GM23248 (cell line): ENCODE measurements around the gene ASB5. TPM values are rescaled to one million over a fixed set of nuclear protein-coding genes. Genes with fewer than 3 reads are reported as not detected.

Experiments used
- DNase-seq: peaks from one replicate; pipeline ENCODE4 v3.0.0-alpha.2; 2015
- H2AFZ ChIP-seq: fragments of 200-600 bp; sonication (generic); 2 replicates; pipeline ENCODE4 v1.6.1; 2016; ENCODE audit warnings: antibody characterized with exemption
- H3F3A ChIP-seq: fragments of 200-600 bp; sonication (generic); 2 replicates; pipeline ENCODE4 v1.6.1; 2016; ENCODE audit warnings: mild to moderate bottlenecking, antibody characterized with exemption, mixed run types; ENCODE audit not compliant: insufficient read depth
- H3K27ac ChIP-seq: fragments of 200-600 bp; sonication (generic); 2 replicates; pipeline ENCODE4 v1.5.1; 2016; ENCODE audit warnings: mild to moderate bottlenecking
- H3K27me3 ChIP-seq: fragments of 200-600 bp; sonication (generic); replicated peaks from 2 replicates; pipeline ENCODE4 v1.6.1; 2016; ENCODE audit warnings: mild to moderate bottlenecking; ENCODE audit not compliant: insufficient read depth
- H3K36me3 ChIP-seq: fragments of 200-600 bp; sonication (generic); 2 replicates; pipeline ENCODE4 v1.6.1; 2016; ENCODE audit warnings: low read depth, mild to moderate bottlenecking
- H3K4me1 ChIP-seq: fragments of 200-600 bp; sonication (generic); 2 replicates; pipeline ENCODE4 v1.6.1; 2016; ENCODE audit warnings: mild to moderate bottlenecking; ENCODE audit not compliant: insufficient read depth
- H3K4me2 ChIP-seq: fragments of 200-600 bp; sonication (generic); one replicate; pipeline ENCODE4 v1.6.1; 2016; ENCODE audit warnings: mild to moderate bottlenecking; ENCODE audit not compliant: unreplicated experiment
- H3K4me3 ChIP-seq: fragments of 200-600 bp; sonication (generic); 2 replicates; pipeline ENCODE4 v1.5.1; 2016; ENCODE audit warnings: mild to moderate bottlenecking
- H3K79me2 ChIP-seq: fragments of 200-600 bp; sonication (generic); 2 replicates; pipeline ENCODE4 v1.6.1; 2016; ENCODE audit warnings: mild to moderate bottlenecking; ENCODE audit not compliant: insufficient read depth
- H3K9ac ChIP-seq: fragments of 200-600 bp; sonication (generic); 2 replicates; pipeline ENCODE4 v1.6.1; 2016; ENCODE audit warnings: mild to moderate bottlenecking
- H3K9me2 ChIP-seq: fragments of 200-600 bp; sonication (generic); 2 replicates; pipeline ENCODE4 v1.6.1; 2016; ENCODE audit warnings: mixed run types, mild to moderate bottlenecking, moderate library complexity; ENCODE audit not compliant: insufficient read depth
- H3K9me3 ChIP-seq: fragments of 200-600 bp; sonication (generic); one replicate; pipeline ENCODE4 v1.6.1; 2017; ENCODE audit warnings: low read depth
- H4K20me1 ChIP-seq: fragments of 200-600 bp; sonication (generic); 2 replicates; pipeline ENCODE4 v1.6.0; 2016; ENCODE audit not compliant: insufficient read depth
- EZH2 ChIP-seq: fragments of 200-600 bp; sonication (generic); IDR thresholded peaks from 2 replicates; pipeline ENCODE4 v1.6.1; 2018; ENCODE audit warnings: antibody characterized with exemption, mild to moderate bottlenecking; ENCODE audit not compliant: insufficient read depth, poor library complexity, severe bottlenecking
- EZH2phosphoT487 ChIP-seq: fragments of 200-600 bp; sonication (generic); IDR thresholded peaks from 2 replicates; pipeline ENCODE4 v1.6.1; 2018; ENCODE audit warnings: antibody characterized with exemption, moderate library complexity, mild to moderate bottlenecking, low read depth; ENCODE audit not compliant: insufficient read depth
- WGBS, 2 experiments: methylation state at CpG; one replicate each; pipeline ENCODE4 v1.1.6; 2015 to 2017; ENCODE audit warnings: low lambda C conversion rate in 2 of 2, low coverage in 1 of 2; ENCODE audit errors: missing lambda C conversion rate in 2 of 2; 5-methylcytosine and 5-hydroxymethylcytosine counted together
- in situ Hi-C: fragments of 300-500 bp; cut with MboI; formaldehyde crosslinking; loops from 2 replicates; pipeline ENCODE4 v1.15.0; 2020
- polyA plus RNA-seq: library from polyadenylated mRNA; unstranded; fragments of >200 nt; fragmentation: Nextera tagmentation; extraction: Ambion mirVana; gene quantifications from 2 replicates; pipeline ENCODE4 v1.2.1, GENCODE V29; 2016
- total RNA-seq: library from RNA; depleted of rRNA; stranded (reverse); fragments of >200 nt; shearing (Covaris generic); gene quantifications from 2 replicates; pipeline ENCODE4 v1.2.3, GENCODE V29; 2014

The ASB5 gene
- total and polyA plus RNA-seq, 2 experiments from 2014 or later, result not detected

DNA sequence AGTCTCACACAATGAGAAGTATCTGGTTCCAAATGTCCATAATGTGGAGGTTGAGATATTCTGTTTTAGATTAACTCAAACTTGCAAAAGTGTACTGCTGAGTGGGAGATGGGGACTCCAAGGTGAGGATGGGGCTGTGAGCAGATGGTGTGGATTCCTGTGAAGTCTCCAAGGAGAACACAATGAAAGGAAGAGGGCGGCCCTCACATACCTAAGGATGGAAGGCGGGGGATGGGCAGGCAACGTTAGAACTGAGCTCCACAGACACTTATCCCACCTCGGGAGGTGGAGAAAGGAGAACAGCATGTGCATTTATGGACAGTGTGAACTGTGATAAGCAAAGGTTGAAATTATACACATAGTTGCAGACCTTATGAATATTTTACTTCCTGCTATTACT lies 63.7 kb downstream of the ASB5 start:
- Histone ChIP-seq H4K20me1 (no peaks in the 10 kb centered on the region), H3F3A (no peaks in the 10 kb centered on the region), H3K27ac (no peak overlapping the region), H2AFZ (no peak overlapping the region), H3K4me3 (no peak overlapping the region), H3K9me3 (no peaks in the 10 kb centered on the region), H3K9ac (no peak overlapping the region), H3K4me2 (no peak overlapping the region), H3K79me2 (no peaks in the 10 kb centered on the region), H3K27me3 (no peaks in the 10 kb centered on the region), H3K4me1 (no peaks in the 10 kb centered on the region), H3K9me2 (no peaks in the 10 kb centered on the region), H3K36me3 (no peaks in the 10 kb centered on the region)
- in situ Hi-C loops, result no loop called here
- WGBS, 2 experiments, result 19 to 23% methylated on average over 4 of the region's 4 CpGs
- TF ChIP-seq EZH2 (no peak), EZH2phosphoT487 (no peak)
- DNase-seq, result no peak

DNA sequence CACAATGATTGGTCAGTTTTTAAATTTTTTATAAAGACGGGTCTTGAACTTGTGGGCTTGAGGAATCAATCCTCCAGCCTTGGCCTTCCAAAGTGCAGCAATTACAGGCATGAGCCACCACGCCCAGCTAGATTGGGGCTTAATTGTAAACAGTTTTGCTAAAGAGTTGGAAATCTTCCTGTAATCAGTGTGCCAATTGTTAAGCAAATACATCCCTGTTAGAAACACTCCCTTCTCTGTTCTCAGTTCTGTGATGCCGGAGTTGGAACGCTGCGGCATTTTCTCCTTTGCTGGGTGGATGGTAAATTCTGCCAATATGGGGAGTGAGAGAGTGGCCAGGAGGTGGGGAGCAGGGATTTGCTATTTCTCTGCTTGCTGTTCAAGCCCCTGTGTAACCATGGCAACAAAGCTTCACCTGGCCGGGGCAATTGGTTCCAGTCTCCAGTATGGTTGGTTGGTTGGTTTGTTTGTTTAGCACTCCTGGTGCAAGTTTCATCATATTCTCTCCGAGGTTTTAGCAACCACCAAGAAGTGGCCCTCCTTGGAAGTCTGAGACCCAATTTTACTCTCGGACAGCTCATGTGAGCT lies 70.6 kb downstream of the ASB5 start:
- Histone ChIP-seq H3K79me2 (no peaks in the 10 kb centered on the region), H3K4me3 (no peak overlapping the region), H3K9ac (no peak overlapping the region), H3K27ac (no peak overlapping the region), H3K9me3 (no peaks in the 10 kb centered on the region), H3K9me2 (no peaks in the 10 kb centered on the region), H3K27me3 (no peaks in the 10 kb centered on the region), H2AFZ (no peak overlapping the region), H3F3A (peaks cover 17% of the 10 kb centered on the region), H3K36me3 (no peaks in the 10 kb centered on the region), H4K20me1 (no peaks in the 10 kb centered on the region), H3K4me1 (peaks cover 19% of the 10 kb centered on the region), H3K4me2 (no peak overlapping the region)
- DNase-seq, result no peak
- TF ChIP-seq EZH2phosphoT487, result no peak
- TF ChIP-seq EZH2, result no peak
- in situ Hi-C loops, result no loop called here
- 39 to 41% methylated on average over 8 of the region's 8 CpGs for WGBS, 2 experiments

DNA sequence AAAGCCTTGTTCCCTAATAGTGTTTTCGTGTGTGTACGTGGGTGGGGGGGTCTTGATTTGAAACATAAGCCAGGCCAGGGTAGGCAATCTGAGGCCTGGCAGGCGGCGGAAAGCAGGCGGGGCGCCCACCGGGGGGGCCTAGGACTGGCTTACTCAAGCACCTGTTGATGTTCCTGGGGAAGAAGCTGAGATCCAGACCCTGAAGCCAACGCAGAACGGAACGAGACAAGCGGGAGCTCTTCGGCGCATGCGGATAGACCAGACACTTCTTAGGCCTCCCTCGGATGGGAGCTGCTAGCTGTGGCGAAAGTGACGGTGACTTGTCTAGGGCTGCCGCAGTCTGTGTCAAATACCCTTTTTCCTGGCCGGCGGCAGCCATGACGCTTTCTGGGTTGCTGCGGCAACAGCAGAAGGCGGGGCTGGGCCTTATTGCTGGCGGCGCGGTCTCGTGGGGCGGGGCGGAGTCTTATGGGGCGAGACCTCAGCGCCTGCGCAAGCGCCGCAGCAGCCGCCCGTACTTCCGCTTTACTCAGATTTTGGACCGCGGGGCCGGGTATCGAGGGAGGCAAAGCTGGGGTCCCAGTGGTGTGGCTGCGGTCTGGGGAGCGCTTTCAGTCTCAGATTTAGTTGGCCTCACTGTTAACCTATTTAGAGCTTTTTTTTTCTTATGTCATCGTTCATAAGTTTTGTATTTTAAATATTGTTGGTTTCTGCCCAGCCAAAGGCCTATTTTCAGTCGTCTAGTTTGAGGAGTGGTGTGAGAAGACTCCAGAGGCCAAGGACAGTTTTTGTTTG lies 73.6 kb downstream of the ASB5 start, which contains the start of gene SPATA4:
SPATA4 (minus strand) TSS at position 402 of the 795 bp plus-strand sequence; CDS start at position 379, 23 bp downstream.
- Histone ChIP-seq H3K4me2 (peak within 1 kb of the TSS; percentile 84), H3K9ac (peak within 1 kb of the TSS; percentile 87), H3K9me2 (no peaks in the 10 kb centered on the region), H3K9me3 (no peaks in the 10 kb centered on the region), H3K27me3 (no peaks in the 10 kb centered on the region), H3K4me3 (peak within 1 kb of the TSS; percentile 78), H3F3A (peaks cover 30% of the 10 kb centered on the region), H4K20me1 (no peaks in the 10 kb centered on the region), H3K4me1 (peaks cover 43% of the 10 kb centered on the region), H3K27ac (peak within 1 kb of the TSS; percentile 98), H3K36me3 (no peaks in the 10 kb centered on the region), H2AFZ (peak within 1 kb of the TSS; percentile 98), H3K79me2 (no peaks in the 10 kb centered on the region)
- peak; percentile 98 for DNase-seq
- no peak for TF ChIP-seq EZH2
- no peak for TF ChIP-seq EZH2phosphoT487
- in situ Hi-C loops, result no loop called here
- WGBS, 2 experiments, result 1 to 2% methylated on average over 41 to 44 of the region's 45 CpGs

DNA sequence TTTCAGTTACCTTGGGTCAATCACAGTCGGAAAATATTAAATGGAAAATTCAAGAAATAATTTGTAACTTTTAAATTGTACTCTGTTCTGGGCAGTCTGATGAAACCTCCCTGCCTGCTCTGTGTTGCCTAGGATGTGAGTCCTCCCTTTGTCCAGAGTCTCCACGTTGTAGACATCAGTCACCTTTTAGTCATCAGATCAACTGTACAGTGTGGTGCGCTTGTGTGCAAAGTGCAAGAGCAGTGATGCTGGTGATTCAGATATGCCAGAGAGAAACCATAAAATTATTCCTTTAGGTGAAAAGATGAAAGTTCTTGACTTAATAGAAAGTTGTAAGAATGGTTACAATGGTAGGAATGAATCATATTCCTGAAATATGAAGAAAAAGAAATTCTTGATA lies 75.1 kb downstream of the ASB5 start:
- Histone ChIP-seq H3K4me1 (peaks cover 58% of the 10 kb centered on the region), H3K4me3 (peak overlapping the region; percentile 55), H3K27ac (peak overlapping the region; percentile 98), H3K9me2 (no peaks in the 10 kb centered on the region), H3K4me2 (peak overlapping the region; percentile 82), H3K9ac (peak overlapping the region; percentile 87), H3K27me3 (no peaks in the 10 kb centered on the region), H4K20me1 (no peaks in the 10 kb centered on the region), H3K36me3 (no peaks in the 10 kb centered on the region), H3F3A (peaks cover 30% of the 10 kb centered on the region), H3K9me3 (no peaks in the 10 kb centered on the region), H2AFZ (peak overlapping the region; percentile 64), H3K79me2 (no peaks in the 10 kb centered on the region)
- peak; percentile 96 for DNase-seq
- in situ Hi-C loops, result no loop called here
- 2 to 3% methylated on average over 3 of the region's 3 CpGs for WGBS, 2 experiments
- TF ChIP-seq EZH2 (no peak), EZH2phosphoT487 (no peak)
